Mesodermal cell (in vitro differentiated cells): ENCODE results near the gene RAB4B.
"Not testable (repeated sequence)": the region's sequence is repeated elsewhere in the genome, so short reads cannot be mapped to it uniquely, and the experiment has no call there.

Source experiments
- H3K27ac ChIP-seq: 2 replicates; pipeline ENCODE4 v1.7.0; 2013; ENCODE audit warnings: mild to moderate bottlenecking, low read depth, low read length, moderate library complexity; ENCODE audit not compliant: severe bottlenecking
- H3K36me3 ChIP-seq: 2 replicates; pipeline ENCODE4 v1.7.1; 2013; ENCODE audit warnings: mild to moderate bottlenecking, low read length, moderate library complexity; ENCODE audit not compliant: control insufficient read depth, insufficient read depth
- H3K4me1 ChIP-seq: one replicate; pipeline ENCODE4 v1.7.1; 2013; ENCODE audit warnings: mild to moderate bottlenecking, low read length; ENCODE audit not compliant: insufficient read depth, control insufficient read depth, poor library complexity, severe bottlenecking
- H3K4me3 ChIP-seq: 2 replicates; pipeline ENCODE4 v1.7.0; 2013; ENCODE audit warnings: low read length, control low read depth, mild to moderate bottlenecking; ENCODE audit not compliant: insufficient read depth, poor library complexity, severe bottlenecking; ENCODE audit errors: extremely low read depth
- H3K9me3 ChIP-seq: 2 replicates; pipeline ENCODE4 v1.7.1; 2013; ENCODE audit warnings: mild to moderate bottlenecking, low read length, moderate library complexity; ENCODE audit not compliant: control insufficient read depth
- WGBS, 2 experiments: methylation state at CpG; one replicate each; pipeline ENCODE4 v1.1.5; 2013; ENCODE audit warnings: missing lambda C conversion rate in 2 of 2; ENCODE audit not compliant: insufficient coverage in 2 of 2; 5-methylcytosine and 5-hydroxymethylcytosine counted together

RAB4B gene

GRCh38 chr19:40836754-40837429 is 58.8 kb downstream of the RAB4B start:
- Histone ChIP-seq H3K9me3 (no peaks in the 10 kb centered on the region), H3K36me3 (no peaks in the 10 kb centered on the region), H3K4me3 (no peak overlapping the region), H3K4me1 (no peaks in the 10 kb centered on the region), H3K27ac (no peak overlapping the region)
- WGBS, 2 experiments = 69 to 88% methylated on average over 2 to 3 of the region's 6 CpGs

GRCh38 chr19:40838477-40838876 is 60.4 kb downstream of the RAB4B start:
- H3K27ac ChIP-seq, H3K4me3 ChIP-seq, H3K4me1 ChIP-seq, H3K36me3 ChIP-seq, H3K9me3 ChIP-seq: not testable (repeated sequence)
- WGBS, 2 experiments = 80 to 100% methylated on average over 1 of the region's 1 CpG

- not testable (repeated sequence) for H3K4me3 ChIP-seq, H3K4me1 ChIP-seq, H3K36me3 ChIP-seq, H3K9me3 ChIP-seq, H3K27ac ChIP-seq
- WGBS, 2 experiments = 100% methylated on average over 1 of the region's 3 CpGs
Observed at GRCh38 chr19:40842012-40842411, 64.0 kb downstream of the RAB4B start.

GRCh38 chr19:40842997-40843652 is 65.1 kb downstream of the RAB4B start:
- not testable (repeated sequence) for H3K4me1 ChIP-seq, H3K27ac ChIP-seq, H3K36me3 ChIP-seq, H3K4me3 ChIP-seq, H3K9me3 ChIP-seq
- WGBS, 2 experiments = 49 to 73% methylated on average over 4 to 7 of the region's 12 CpGs

GRCh38 chr19:40843653-40844052 is 65.6 kb downstream of the RAB4B start:
- not testable (repeated sequence) for H3K9me3 ChIP-seq, H3K4me1 ChIP-seq, H3K4me3 ChIP-seq, H3K36me3 ChIP-seq, H3K27ac ChIP-seq
- 40% methylated on average over 1 of the region's 19 CpGs; no CpG with 5 or more reads in 1 of the 2 experiments for WGBS, 2 experiments
